Ectodermal cell (in vitro differentiated cells): ENCODE data around the gene TMEM123.

Experiments used
- H3K27ac ChIP-seq: 2 replicates; pipeline ENCODE4 v1.7.0; 2013; ENCODE audit warnings: mild to moderate bottlenecking, low read depth, low read length; ENCODE audit not compliant: insufficient read depth, poor library complexity, severe bottlenecking
- H3K27me3 ChIP-seq: 2 replicates; pipeline ENCODE4 v1.7.0; 2013; ENCODE audit warnings: mild to moderate bottlenecking, low read length; ENCODE audit not compliant: insufficient read depth, control insufficient read depth, poor library complexity, severe bottlenecking
- H3K36me3 ChIP-seq: one replicate; pipeline ENCODE4 v1.7.0; 2013; ENCODE audit warnings: low read length; ENCODE audit not compliant: control insufficient read depth, insufficient read depth
- H3K4me1 ChIP-seq: one replicate; pipeline ENCODE4 v1.7.0; 2013; ENCODE audit warnings: low read length; ENCODE audit not compliant: control insufficient read depth, insufficient read depth
- H3K4me3 ChIP-seq: 2 replicates; pipeline ENCODE4 v1.7.0; 2013; ENCODE audit warnings: low read depth, low read length, control low read depth; ENCODE audit not compliant: insufficient read depth
- H3K9me3 ChIP-seq: 2 replicates; pipeline ENCODE4 v1.7.0; 2013; ENCODE audit warnings: mild to moderate bottlenecking, low read length, moderate library complexity; ENCODE audit not compliant: control insufficient read depth
- WGBS, 2 experiments: methylation state at CpG; one replicate each; pipeline ENCODE4 v1.1.7; 2013; ENCODE audit warnings: missing lambda C conversion rate in 2 of 2; 5-methylcytosine and 5-hydroxymethylcytosine counted together

The TMEM123 gene

DNA sequence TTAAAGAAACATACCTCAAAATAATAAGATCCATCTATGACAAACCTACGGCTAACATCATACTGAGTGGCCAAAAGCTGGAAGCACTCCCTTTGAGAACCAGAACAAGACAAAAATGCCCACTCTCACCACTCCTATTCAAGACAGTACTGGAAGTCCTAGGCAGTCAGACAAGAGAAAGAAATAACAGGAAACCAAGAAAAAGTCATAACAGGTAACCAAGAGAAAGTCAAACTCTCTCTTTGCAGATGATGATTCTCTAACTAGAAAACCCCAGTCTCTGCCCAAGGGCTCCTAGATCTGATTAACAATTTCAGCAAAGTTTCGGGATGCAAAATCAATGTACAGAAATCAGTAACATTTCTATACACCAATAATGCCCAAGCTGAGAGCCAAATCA, 35.6 kb downstream of the TMEM123 start:
- Histone ChIP-seq H3K9me3 (no peaks in the 10 kb centered on the region), H3K27me3 (no peaks in the 10 kb centered on the region), H3K27ac (no peak overlapping the region), H3K4me1 (no peaks in the 10 kb centered on the region), H3K36me3 (no peaks in the 10 kb centered on the region), H3K4me3 (no peak overlapping the region)
- WGBS, 2 experiments: 90 to 95% methylated on average over 2 of the region's 2 CpGs

DNA sequence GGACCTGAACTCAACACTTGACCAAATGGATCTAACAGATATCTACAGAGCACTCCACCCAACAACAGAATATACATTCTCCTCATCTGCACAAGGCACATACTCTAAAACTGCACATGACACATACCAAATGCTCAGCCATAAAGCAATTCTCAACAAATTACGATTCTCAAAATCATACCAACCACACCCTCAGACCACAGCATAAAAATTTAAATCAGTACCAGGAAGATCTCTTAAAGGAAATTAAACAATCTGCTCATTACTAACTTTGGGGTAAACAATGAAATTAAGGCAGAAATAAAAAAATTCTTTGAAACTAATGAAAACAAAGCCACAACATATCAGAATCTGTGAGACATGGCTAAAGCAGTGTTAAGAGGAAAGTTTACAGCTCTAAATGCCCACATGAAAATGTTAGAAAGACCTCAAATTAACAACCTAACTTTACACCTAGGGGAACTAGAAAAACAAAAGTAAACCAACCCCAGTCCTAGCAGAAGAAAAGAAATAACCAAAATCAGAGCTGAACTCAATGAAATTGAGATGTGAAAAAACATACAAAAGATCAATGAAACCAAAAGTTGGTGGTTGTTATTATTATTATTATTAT, 37.2 kb downstream of the TMEM123 start:
- WGBS, 2 experiments: 88 to 97% methylated on average over 1 of the region's 1 CpG

DNA sequence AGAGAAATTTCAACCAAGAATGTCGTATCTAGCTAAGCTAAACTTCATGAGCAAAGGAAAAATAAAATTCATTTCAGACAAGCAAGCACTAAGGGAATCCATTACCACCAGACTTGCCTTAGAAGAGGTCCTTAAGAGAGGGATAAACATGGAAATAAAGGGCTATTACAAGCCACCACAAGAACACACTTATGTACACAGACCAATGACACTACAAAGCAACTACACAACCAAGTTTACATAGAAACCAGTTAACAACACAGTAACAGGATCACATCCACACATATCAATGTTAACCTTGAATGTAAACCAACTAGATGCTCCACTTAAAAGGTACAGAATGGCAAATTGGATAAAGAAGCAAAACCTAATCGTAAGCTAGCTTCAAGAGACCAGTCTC, 38.0 kb downstream of the TMEM123 start:
- 94 to 96% methylated on average over 2 of the region's 2 CpGs for WGBS, 2 experiments

More for the DNA sequence above, 37.2 kb downstream of the TMEM123 start:
- no peaks in the 10 kb centered on the region for H3K4me1 ChIP-seq
- H3K27ac ChIP-seq: no peak overlapping the region
- H3K27me3 ChIP-seq: no peaks in the 10 kb centered on the region
- H3K4me3 ChIP-seq: no peak overlapping the region
- no peaks in the 10 kb centered on the region for H3K9me3 ChIP-seq
- no peaks in the 10 kb centered on the region for H3K36me3 ChIP-seq

DNA sequence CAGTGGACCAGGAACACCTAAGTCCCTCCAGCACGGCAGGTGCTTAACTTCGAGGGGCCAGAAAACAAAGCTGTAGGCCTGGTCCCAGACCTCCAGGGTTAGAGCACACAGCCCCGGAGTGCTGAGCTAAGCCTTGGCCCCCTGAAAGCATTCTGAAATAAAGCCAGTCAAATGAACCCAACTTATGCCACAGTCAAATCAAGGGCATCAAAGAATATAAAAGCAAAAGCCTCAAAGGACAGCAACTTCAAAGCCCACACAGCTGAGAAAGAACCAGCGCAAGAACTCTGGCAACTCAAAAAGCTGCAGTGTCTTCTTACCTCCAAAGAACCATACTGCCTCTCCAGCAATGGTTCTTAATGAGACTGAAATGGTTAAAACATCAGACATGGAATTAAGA, 39.1 kb downstream of the TMEM123 start:
- H3K4me1 ChIP-seq: no peaks in the 10 kb centered on the region
- 92 to 95% methylated on average over 4 of the region's 4 CpGs for WGBS, 2 experiments
- H3K4me3 ChIP-seq: no peak overlapping the region
- H3K9me3 ChIP-seq: no peaks in the 10 kb centered on the region
- H3K27me3 ChIP-seq: no peaks in the 10 kb centered on the region
- H3K36me3 ChIP-seq: no peaks in the 10 kb centered on the region
- no peak overlapping the region for H3K27ac ChIP-seq

More for the DNA sequence above, 38.0 kb downstream of the TMEM123 start:
- no peak overlapping the region for H3K27ac ChIP-seq
- no peak overlapping the region for H3K4me3 ChIP-seq
- no peaks in the 10 kb centered on the region for H3K27me3 ChIP-seq
- H3K9me3 ChIP-seq: no peaks in the 10 kb centered on the region
- no peaks in the 10 kb centered on the region for H3K4me1 ChIP-seq
- H3K36me3 ChIP-seq: no peaks in the 10 kb centered on the region

DNA sequence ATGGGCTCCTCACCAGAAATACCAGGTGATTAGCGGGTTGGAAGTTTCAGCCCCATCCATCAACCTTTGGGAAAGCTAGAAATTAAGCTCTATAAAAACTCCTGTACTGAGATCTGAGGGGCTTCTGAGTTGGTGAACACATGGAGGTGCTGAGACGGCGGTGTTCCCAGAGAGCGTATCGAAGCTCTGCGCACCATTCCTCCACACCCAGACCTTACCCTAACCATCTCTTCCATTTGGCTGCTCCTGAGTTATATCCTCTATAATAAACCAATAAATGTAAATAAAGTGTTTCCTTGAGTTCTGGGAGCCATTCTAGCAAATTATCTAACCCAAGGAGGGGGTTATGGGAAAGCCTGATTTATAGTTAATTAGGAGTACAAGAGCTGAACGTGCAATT, 41.4 kb downstream of the TMEM123 start:
- no peak overlapping the region for H3K4me3 ChIP-seq
- no peak overlapping the region for H3K27ac ChIP-seq
- no peaks in the 10 kb centered on the region for H3K9me3 ChIP-seq
- 90 to 95% methylated on average over 6 to 7 of the region's 7 CpGs for WGBS, 2 experiments
- H3K36me3 ChIP-seq: no peaks in the 10 kb centered on the region
- H3K27me3 ChIP-seq: no peaks in the 10 kb centered on the region
- H3K4me1 ChIP-seq: no peaks in the 10 kb centered on the region

DNA sequence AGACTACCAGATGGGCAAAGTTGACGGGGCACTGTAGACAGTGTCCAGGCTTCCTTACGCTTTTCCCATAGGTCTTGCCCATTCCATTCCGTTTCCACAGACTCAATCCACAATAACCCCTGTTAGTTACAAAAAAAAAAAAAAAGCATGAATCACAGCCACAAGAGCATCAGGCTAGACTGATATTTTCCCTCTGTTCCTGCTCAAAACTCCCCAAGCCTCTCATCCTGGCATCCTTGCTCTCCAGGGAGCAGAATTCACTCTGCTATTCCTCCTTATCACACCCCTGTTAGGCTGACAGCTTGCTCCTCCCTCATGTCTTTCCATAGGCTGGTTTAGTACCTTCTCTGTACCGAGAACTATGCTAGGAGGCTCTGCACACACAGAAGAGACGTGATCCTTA, 42.2 kb downstream of the TMEM123 start:
- H3K27me3 ChIP-seq: no peaks in the 10 kb centered on the region
- WGBS, 2 experiments: 76 to 79% methylated on average over 5 of the region's 5 CpGs
- H3K4me3 ChIP-seq: no peak overlapping the region
- H3K27ac ChIP-seq: no peak overlapping the region
- H3K4me1 ChIP-seq: no peaks in the 10 kb centered on the region
- no peaks in the 10 kb centered on the region for H3K36me3 ChIP-seq
- no peaks in the 10 kb centered on the region for H3K9me3 ChIP-seq

DNA sequence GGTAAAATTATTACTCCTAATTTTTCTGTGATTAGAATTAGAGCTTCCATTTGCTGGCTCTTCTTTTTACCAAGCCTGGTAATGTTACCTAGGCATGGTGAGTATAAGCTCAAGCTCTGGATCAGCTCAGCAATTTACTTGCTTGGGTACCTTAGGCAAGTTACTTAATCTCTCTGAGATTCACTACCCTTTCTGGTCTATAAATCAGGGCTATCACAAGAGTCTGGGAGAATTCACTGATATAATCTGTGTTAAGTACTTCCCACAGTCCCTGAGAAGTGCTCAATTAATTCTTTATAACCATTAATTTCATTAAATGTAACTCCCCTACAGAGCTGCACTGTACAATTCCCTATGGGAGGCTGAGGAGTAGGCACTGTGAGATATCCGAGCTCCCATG, 44.2 kb downstream of the TMEM123 start:
- H3K4me1 ChIP-seq: no peaks in the 10 kb centered on the region
- no peaks in the 10 kb centered on the region for H3K9me3 ChIP-seq
- no peaks in the 10 kb centered on the region for H3K27me3 ChIP-seq
- no peaks in the 10 kb centered on the region for H3K36me3 ChIP-seq
- H3K27ac ChIP-seq: no peak overlapping the region
- 85 to 100% methylated on average over 1 of the region's 1 CpG for WGBS, 2 experiments
- no peak overlapping the region for H3K4me3 ChIP-seq

DNA sequence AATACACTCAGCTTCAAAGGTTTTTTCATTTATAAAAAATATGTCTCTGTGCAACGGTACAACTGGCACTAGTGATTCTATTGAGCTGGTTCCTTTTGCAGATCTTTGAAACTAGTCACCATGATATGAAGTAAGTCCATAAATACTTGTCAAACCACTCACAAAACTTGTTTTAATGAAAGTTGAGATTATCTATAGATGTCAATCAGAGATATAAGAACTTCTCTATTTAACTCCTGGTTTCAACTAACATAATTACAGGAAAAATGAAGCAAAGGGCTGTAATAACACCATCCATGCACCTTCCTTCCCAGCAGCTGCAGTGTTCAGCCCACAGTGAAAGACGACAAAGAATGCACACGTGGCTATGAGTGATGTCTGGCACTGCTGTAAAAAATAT, 44.7 kb downstream of the TMEM123 start:
- 88 to 94% methylated on average over 1 to 3 of the region's 3 CpGs for WGBS, 2 experiments
- H3K4me3 ChIP-seq: no peak overlapping the region
- H3K4me1 ChIP-seq: no peaks in the 10 kb centered on the region
- no peaks in the 10 kb centered on the region for H3K9me3 ChIP-seq
- no peaks in the 10 kb centered on the region for H3K27me3 ChIP-seq
- H3K27ac ChIP-seq: no peak overlapping the region
- no peaks in the 10 kb centered on the region for H3K36me3 ChIP-seq

DNA sequence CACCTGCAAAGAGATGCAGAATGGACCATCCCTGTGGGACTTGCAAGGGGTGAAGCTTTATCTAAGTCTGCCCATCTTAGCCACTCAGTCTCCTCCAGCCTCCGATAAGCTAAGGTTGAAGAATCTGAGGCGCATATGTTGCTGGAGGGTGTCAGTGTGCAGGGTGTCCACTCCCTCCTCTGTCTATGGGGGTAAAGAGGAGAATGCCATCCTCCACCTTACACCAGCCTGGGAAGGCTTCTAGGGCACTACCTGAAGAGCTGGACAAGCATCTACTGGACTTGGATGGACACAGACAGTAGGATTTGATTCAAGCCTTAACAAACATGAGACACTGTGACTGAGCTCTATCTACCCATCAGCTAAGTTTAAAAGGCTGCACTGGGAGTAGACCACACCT, 46.5 kb downstream of the TMEM123 start:
- Histone ChIP-seq H3K27ac (no peak overlapping the region), H3K4me1 (no peaks in the 10 kb centered on the region), H3K9me3 (no peaks in the 10 kb centered on the region), H3K36me3 (peaks cover 8% of the 10 kb centered on the region), H3K4me3 (no peak overlapping the region), H3K27me3 (no peaks in the 10 kb centered on the region)
- WGBS, 2 experiments: 97 to 100% methylated on average over 1 to 2 of the region's 2 CpGs

DNA sequence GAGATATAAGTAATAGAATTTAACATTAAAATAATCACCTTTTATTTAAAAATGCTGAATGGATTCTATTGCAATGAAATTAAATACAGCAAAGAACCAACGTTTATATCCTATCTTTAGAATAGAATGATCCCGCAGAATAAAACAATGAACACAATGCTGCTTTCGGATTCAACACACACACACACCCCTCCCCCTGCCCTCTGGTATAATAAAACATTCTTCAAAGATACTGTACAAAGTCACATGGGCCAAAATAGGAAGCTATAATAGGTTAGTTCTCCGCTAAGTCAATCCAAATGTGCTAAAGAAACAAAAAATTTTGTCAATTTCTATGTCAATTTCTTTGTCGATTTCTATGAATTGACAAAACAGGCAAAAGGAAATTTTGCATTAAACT, 47.1 kb downstream of the TMEM123 start:
- peaks cover 14% of the 10 kb centered on the region for H3K36me3 ChIP-seq
- H3K9me3 ChIP-seq: no peaks in the 10 kb centered on the region
- H3K4me3 ChIP-seq: no peak overlapping the region
- H3K4me1 ChIP-seq: no peaks in the 10 kb centered on the region
- WGBS, 2 experiments: 95 to 100% methylated on average over 5 of the region's 5 CpGs
- no peaks in the 10 kb centered on the region for H3K27me3 ChIP-seq
- H3K27ac ChIP-seq: no peak overlapping the region

DNA sequence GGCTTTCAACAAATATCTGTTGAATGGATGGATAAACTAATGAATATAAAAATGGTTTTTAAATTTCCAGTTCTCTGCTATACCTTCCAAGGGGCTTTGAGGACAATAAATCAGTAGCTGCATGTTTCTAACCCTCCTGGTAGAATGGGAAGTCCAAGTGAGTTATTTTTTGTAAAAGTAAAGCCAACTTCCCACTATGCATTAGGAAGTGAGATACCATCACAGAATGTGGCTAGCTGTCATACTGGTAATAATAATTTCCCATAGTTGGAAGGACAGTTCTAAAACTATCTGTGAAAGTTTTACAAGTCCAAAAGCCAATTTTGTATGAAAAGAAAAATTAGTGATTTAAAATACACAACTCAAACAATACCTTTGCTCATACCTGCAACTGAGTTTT, 50.0 kb downstream of the TMEM123 start:
- Histone ChIP-seq H3K4me3 (no peak overlapping the region), H3K27me3 (no peaks in the 10 kb centered on the region), H3K27ac (no peak overlapping the region), H3K4me1 (no peaks in the 10 kb centered on the region), H3K36me3 (peaks cover 20% of the 10 kb centered on the region), H3K9me3 (no peaks in the 10 kb centered on the region)
